GM23338 (cell line): ENCODE measurements around the gene SETBP1. TPM values are rescaled to one million over a fixed set of nuclear protein-coding genes. Genes with fewer than 3 reads are reported as not detected.
A peak's percentile ranks its signal among the peaks of the same experiment; 100 is the strongest.

Source experiments
- ATAC-seq: fragments of 200-7000 bp; cut with Tn5 transposase; 3 replicates; pipeline ENCODE4 v1.9.1; 2020
- DNase-seq: peaks from one replicate; pipeline ENCODE4 v3.0.0-alpha.2; 2015; ENCODE audit warnings: low spot score
- H2AFZ ChIP-seq: fragments of 200-600 bp; sonication (generic); 2 replicates; pipeline ENCODE4 v1.8.0; 2016; ENCODE audit warnings: antibody characterized with exemption, mild to moderate bottlenecking, moderate library complexity
- H3F3A ChIP-seq: fragments of 200-600 bp; sonication (generic); replicated peaks from 2 replicates; pipeline ENCODE4 v1.8.0; 2017; ENCODE audit warnings: antibody characterized with exemption, mixed run types, low read depth
- H3K27ac ChIP-seq: fragments of 200-600 bp; sonication (generic); 2 replicates; pipeline ENCODE4 v1.6.1; 2016; ENCODE audit warnings: low read depth
- H3K27me3 ChIP-seq: fragments of 200-600 bp; sonication (generic); 2 replicates; pipeline ENCODE4 v1.8.0; 2016; ENCODE audit warnings: mild to moderate bottlenecking, mixed run types, moderate library complexity; ENCODE audit not compliant: insufficient read depth
- H3K36me3 ChIP-seq: fragments of 200-600 bp; sonication (generic); 2 replicates; pipeline ENCODE4 v1.8.0; 2016; ENCODE audit warnings: mild to moderate bottlenecking; ENCODE audit not compliant: insufficient read depth
- H3K4me1 ChIP-seq: fragments of 200-600 bp; sonication (generic); 2 replicates; pipeline ENCODE4 v1.8.0; 2016; ENCODE audit warnings: mild to moderate bottlenecking, moderate library complexity; ENCODE audit not compliant: insufficient read depth
- H3K4me2 ChIP-seq: fragments of 200-600 bp; sonication (generic); 2 replicates; pipeline ENCODE4 v1.7.1; 2017; ENCODE audit warnings: mixed run types
- H3K4me3 ChIP-seq: fragments of 200-600 bp; sonication (generic); 2 replicates; pipeline ENCODE4 v1.6.1; 2016; ENCODE audit warnings: mixed run types
- H3K79me2 ChIP-seq: fragments of 200-600 bp; sonication (generic); replicated peaks from 2 replicates; pipeline ENCODE4 v1.8.0; 2017; ENCODE audit warnings: mild to moderate bottlenecking; ENCODE audit not compliant: insufficient read depth
- H3K9me2 ChIP-seq: fragments of 200-600 bp; sonication (generic); 2 replicates; pipeline ENCODE4 v1.8.0; 2017; ENCODE audit not compliant: insufficient read depth
- H4K20me1 ChIP-seq: fragments of 200-600 bp; sonication (generic); replicated peaks from 2 replicates; pipeline ENCODE4 v1.8.0; 2017; ENCODE audit warnings: mild to moderate bottlenecking; ENCODE audit not compliant: insufficient read depth
- H3K27ac Mint-ChIP-seq: 2 replicates; pipeline ENCODE4 v1.8.0; 2020; ENCODE audit warnings: inconsistent platforms, mild to moderate bottlenecking, moderate library complexity, mixed read lengths
- H3K27me3 Mint-ChIP-seq: 3 replicates; pipeline ENCODE4 v1.8.0; 2022; ENCODE audit warnings: low read depth, mild to moderate bottlenecking, moderate library complexity, mixed read lengths, inconsistent platforms; ENCODE audit not compliant: insufficient read depth, poor library complexity
- H3K36me3 Mint-ChIP-seq: 3 replicates; pipeline ENCODE4 v1.8.0; 2021; ENCODE audit warnings: low read depth, mild to moderate bottlenecking, inconsistent platforms, moderate library complexity, mixed read lengths
- H3K4me1 Mint-ChIP-seq: 3 replicates; pipeline ENCODE4 v1.8.0; 2020; ENCODE audit warnings: mild to moderate bottlenecking, inconsistent platforms, mixed read lengths
- H3K4me3 Mint-ChIP-seq: 3 replicates; pipeline ENCODE4 v1.8.0; 2021; ENCODE audit warnings: moderate library complexity, mild to moderate bottlenecking, inconsistent platforms, mixed read lengths
- H3K9me3 Mint-ChIP-seq: 3 replicates; pipeline ENCODE4 v1.8.0; 2020; ENCODE audit warnings: moderate library complexity, mild to moderate bottlenecking, inconsistent platforms, mixed read lengths
- CREB1 ChIP-seq: fragments of 250-450 bp; sonication (Bioruptor Pico); IDR thresholded peaks from 2 replicates; pipeline ENCODE4 v1.5.0; 2020; ENCODE audit warnings: low read depth, mild to moderate bottlenecking, moderate library complexity
- CTCF ChIP-seq, 2 experiments: fragments of 200-600 bp in 1 of 2; sonication (generic) in 1 of 2; conservative IDR thresholded peaks; 2 replicates each; pipeline versions ENCODE4 v1.5.1 to v1.6.1; 2016 to 2017; ENCODE audit warnings: antibody characterized with exemption in 2 of 2, low read depth in 2 of 2, mild to moderate bottlenecking in 2 of 2, moderate library complexity in 1 of 2
- ETS1 ChIP-seq: IDR thresholded peaks from 2 replicates; pipeline ENCODE4 v1.6.1; 2016; ENCODE audit warnings: antibody characterized with exemption
- EZH2 ChIP-seq: fragments of 200-600 bp; sonication (generic); IDR thresholded peaks from one replicate; pipeline ENCODE4 v1.8.0; 2017; ENCODE audit warnings: antibody characterized with exemption, mild to moderate bottlenecking, low read depth; ENCODE audit not compliant: unreplicated experiment
- EZH2phosphoT487 ChIP-seq: fragments of 200-600 bp; sonication (generic); IDR thresholded peaks from one replicate; pipeline ENCODE4 v1.8.1; 2018; ENCODE audit warnings: antibody characterized with exemption; ENCODE audit not compliant: unreplicated experiment
- JUNB ChIP-seq: IDR thresholded peaks from one replicate; pipeline ENCODE4 v1.6.1; 2016; ENCODE audit warnings: antibody characterized with exemption; ENCODE audit not compliant: unreplicated experiment
- NANOG ChIP-seq: IDR thresholded peaks from 2 replicates; pipeline ENCODE4 v1.6.1; 2016; ENCODE audit warnings: antibody characterized with exemption, borderline replicate concordance
- POLR2AphosphoS5 ChIP-seq: IDR thresholded peaks from 2 replicates; pipeline ENCODE4 v1.6.1; 2016; ENCODE audit warnings: antibody characterized with exemption, low read depth
- REST ChIP-seq: IDR thresholded peaks from one replicate; pipeline ENCODE4 v1.6.1; 2018; ENCODE audit warnings: antibody characterized with exemption; ENCODE audit not compliant: unreplicated experiment
- STAT1 ChIP-seq: IDR thresholded peaks from one replicate; pipeline ENCODE4 v1.6.1; 2016; ENCODE audit warnings: antibody characterized with exemption; ENCODE audit not compliant: unreplicated experiment
- ZNF114 ChIP-seq: fragments of 250-450 bp; sonication (Bioruptor Pico); IDR thresholded peaks from 2 replicates; pipeline ENCODE4 v1.5.0; 2020; ENCODE audit warnings: mild to moderate bottlenecking, moderate library complexity
- ZNF331 ChIP-seq: fragments of 250-450 bp; sonication (Bioruptor Pico); IDR thresholded peaks from 2 replicates; pipeline ENCODE4 v1.5.0; 2020; ENCODE audit warnings: low read depth, mild to moderate bottlenecking, moderate library complexity
- ZNF462 ChIP-seq: fragments of 250-450 bp; sonication (Bioruptor Pico); IDR thresholded peaks from 2 replicates; pipeline ENCODE4 v1.5.0; 2020; ENCODE audit warnings: mild to moderate bottlenecking, moderate library complexity
- polyA plus RNA-seq: library from polyadenylated mRNA; unstranded; fragments of >200 nt; fragmentation: Nextera tagmentation; extraction: Ambion mirVana; gene quantifications from 2 replicates; pipeline ENCODE4 v1.2.1, GENCODE V29; 2016
- total RNA-seq: library from RNA; depleted of rRNA; stranded (reverse); fragments of >200 nt; shearing (Covaris generic); gene quantifications from 2 replicates; pipeline ENCODE4 v1.2.3, GENCODE V29; 2014

The SETBP1 gene
- total and polyA plus RNA-seq, 2 experiments from 2014 or later: 1.6 to 5.5 TPM

- H3K27me3 Mint-ChIP-seq: peaks cover 9% of the 10 kb centered on the region
- H3K4me3 Mint-ChIP-seq: no peak overlapping the region
- H3K79me2 ChIP-seq: no peaks in the 10 kb centered on the region
- no peaks in the 10 kb centered on the region for H3K36me3 Mint-ChIP-seq
- no peak for TF ChIP-seq REST
- TF ChIP-seq JUNB: no peak
- TF ChIP-seq POLR2AphosphoS5: no peak
- TF ChIP-seq EZH2phosphoT487: no peak
- no peak for TF ChIP-seq CREB1
- no peak for TF ChIP-seq ZNF331 (CRISPR knock-in tag)
- TF ChIP-seq CTCF (conservative IDR thresholded peaks at IDR 0.05; ENCODE audit: low read depth in 2 of 2): no peak
- TF ChIP-seq STAT1: no peak
- no peak for TF ChIP-seq ZNF462
- TF ChIP-seq NANOG: no peak
- no peak for TF ChIP-seq EZH2
- TF ChIP-seq ZNF114: no peak
- TF ChIP-seq ETS1: no peak
- no peak overlapping the region for H3K4me2 ChIP-seq
- no peak overlapping the region for H2AFZ ChIP-seq
- peaks cover 4% of the 10 kb centered on the region; the same call in 1 of the 2 replicates for H3K4me1 ChIP-seq
- H3F3A ChIP-seq: no peaks in the 10 kb centered on the region
- no peaks in the 10 kb centered on the region for H3K27me3 ChIP-seq
- no peaks in the 10 kb centered on the region for H4K20me1 ChIP-seq
- ATAC-seq (0 out of 3 replicates have a peak, but pooled peaks have one; percentile 33), DNase-seq (no peak)
- H3K27ac ChIP-seq: no peak overlapping the region
- no peaks in the 10 kb centered on the region for H3K36me3 ChIP-seq
- H3K9me2 ChIP-seq: no peaks in the 10 kb centered on the region
- H3K4me1 Mint-ChIP-seq: peaks cover 33% of the 10 kb centered on the region
- no peak overlapping the region for H3K4me3 ChIP-seq
- H3K27ac Mint-ChIP-seq: no peak overlapping the region
- no peaks in the 10 kb centered on the region for H3K9me3 Mint-ChIP-seq
These were observed 101.2 kb downstream of the SETBP1 start for GRCh38 chr18:44781886-44782285.
